ENCODE measurements around the gene NRSN2. TPM values are rescaled to one million over a fixed set of nuclear protein-coding genes. Genes with fewer than 3 reads are reported as not detected.

NRSN2 gene
- total and polyA plus RNA-seq, 7 experiments from 2014 or later, result 0.24 to 2.1 (median 1.3) TPM

GRCh38 chr20:301886-302848 is 44.7 kb upstream of the NRSN2 start:
- H3K9me3 Mint-ChIP-seq, result peaks cover 0 to 3% (median 0%) of the 10 kb centered on the region in 11 donors
- peaks cover 14 to 18% of the 10 kb centered on the region in 2 donors for H3K4me1 ChIP-seq (ENCODE audit: control insufficient read depth in 2 of 2, insufficient read depth in 2 of 2, low read length in 2 of 2)
- H3K4me3 Mint-ChIP-seq, result no peak overlapping the region
- peaks cover 0 to 23% (median 0%) of the 10 kb centered on the region in 5 donors for H3K36me3 Mint-ChIP-seq
- DNase-seq (no peak), ATAC-seq (no peak)
- peaks cover 0 to 2% (median 0%) of the 10 kb centered on the region in 5 donors for H3K27me3 Mint-ChIP-seq
- ChIA-PET CTCF (no interaction called here), POLR2A (interaction anchor here (0.8 to 1.6 kb wide), 3 partner anchors 21 to 26 kb away, joined by 3 to 4 read pairs (median 3); partner anchors contain the start of gene SOX12)
- H3K27me3 ChIP-seq (ENCODE audit: control insufficient read depth in 2 of 2, insufficient read depth in 2 of 2, low read length in 2 of 2), result no peaks in the 10 kb centered on the region
- H3K27ac Mint-ChIP-seq, result peak overlapping the region in 3 of 9 donors; percentile 3 to 51 (median 14)
- intact Hi-C loops (cut with micrococcal nuclease), result no loop called here
- H3K36me3 ChIP-seq (ENCODE audit: control insufficient read depth in 2 of 3, insufficient read depth in 3 of 3, low read length in 3 of 3), result peaks cover 0 to 12% (median 0%) of the 10 kb centered on the region in 3 experiments
- H3K9me3 ChIP-seq (ENCODE audit: control insufficient read depth in 2 of 3, low read length in 3 of 3), result no peaks in the 10 kb centered on the region
- H3K27ac ChIP-seq (ENCODE audit: low read depth, low read length), result no peak overlapping the region
- no peak overlapping the region for H3K4me3 ChIP-seq (ENCODE audit: low read length)
- peaks cover 21 to 35% (median 25%) of the 10 kb centered on the region in 7 donors for H3K4me1 Mint-ChIP-seq

- no peaks in the 10 kb centered on the region for H3K9me3 ChIP-seq (ENCODE audit: control insufficient read depth in 2 of 3, low read length in 3 of 3)
- Mint-ChIP-seq H3K27me3 (no peaks in the 10 kb centered on the region), H3K9me3 (no peaks in the 10 kb centered on the region), H3K27ac (peak overlapping the region in 1 of 9 donors; percentile 43), H3K36me3 (peaks cover 0 to 3% (median 0%) of the 10 kb centered on the region in 5 donors), H3K4me1 (peaks cover 15 to 26% (median 19%) of the 10 kb centered on the region in 7 donors), H3K4me3 (no peak overlapping the region)
- H3K4me3 ChIP-seq (ENCODE audit: low read length), result no peak overlapping the region
- DNase-seq (no peak), ATAC-seq (no peak)
- intact Hi-C loops (cut with micrococcal nuclease), result no loop called here
- H3K27me3 ChIP-seq (ENCODE audit: control insufficient read depth in 2 of 2, insufficient read depth in 2 of 2, low read length in 2 of 2), result no peaks in the 10 kb centered on the region
- no peak overlapping the region for H3K27ac ChIP-seq (ENCODE audit: low read depth, low read length)
- H3K36me3 ChIP-seq (ENCODE audit: control insufficient read depth in 2 of 3, insufficient read depth in 3 of 3, low read length in 3 of 3), result peaks cover 0 to 7% (median 0%) of the 10 kb centered on the region in 3 experiments
- ChIA-PET CTCF (no interaction called here), POLR2A (no interaction called here)
- peaks cover 0 to 16% of the 10 kb centered on the region in 2 donors for H3K4me1 ChIP-seq (ENCODE audit: control insufficient read depth in 2 of 2, insufficient read depth in 2 of 2, low read length in 2 of 2)
Observed at GRCh38 chr20:305745-306144, 41.2 kb upstream of the NRSN2 start.

- no peak for ATAC-seq
- no peak overlapping the region for H3K27ac ChIP-seq (ENCODE audit: low read depth, low read length)
- H3K36me3 ChIP-seq (ENCODE audit: control insufficient read depth in 2 of 3, insufficient read depth in 3 of 3, low read length in 3 of 3), result no peaks in the 10 kb centered on the region
- ChIA-PET CTCF (interaction anchor here (0.7 to 0.9 kb wide), 2 partner anchors 16 to 23 kb away, joined by 3 read pairs; no protein-coding TSS in a partner anchor), POLR2A (interaction anchor here (2.5 to 3.4 kb wide), 2 partner anchors 10 to 17 kb away, joined by 13 to 38 read pairs; partner anchors contain the start of genes SOX12 and ZCCHC3)
- H3K9me3 ChIP-seq (ENCODE audit: control insufficient read depth in 2 of 3, low read length in 3 of 3), result no peaks in the 10 kb centered on the region
- no peak for DNase-seq
- H3K9me3 Mint-ChIP-seq, result no peaks in the 10 kb centered on the region
- intact Hi-C loops (cut with micrococcal nuclease), result loop anchor here in 1 of 2 donors (1.0 kb wide), 1 partner anchor 9 kb away; no protein-coding TSS in a partner anchor
- peaks cover 0 to 3% (median 0%) of the 10 kb centered on the region in 5 donors for H3K27me3 Mint-ChIP-seq
- H3K4me1 ChIP-seq (ENCODE audit: control insufficient read depth in 2 of 2, insufficient read depth in 2 of 2, low read length in 2 of 2), result peaks cover 0 to 18% of the 10 kb centered on the region in 2 donors
- H3K27ac Mint-ChIP-seq, result no peak overlapping the region
- H3K27me3 ChIP-seq (ENCODE audit: control insufficient read depth in 2 of 2, insufficient read depth in 2 of 2, low read length in 2 of 2), result no peaks in the 10 kb centered on the region
- H3K36me3 Mint-ChIP-seq, result no peaks in the 10 kb centered on the region
- peaks cover 11 to 25% (median 22%) of the 10 kb centered on the region in 7 donors for H3K4me1 Mint-ChIP-seq
- no peak overlapping the region for H3K4me3 ChIP-seq (ENCODE audit: low read length)
- H3K4me3 Mint-ChIP-seq, result no peak overlapping the region
Observed at GRCh38 chr20:308427-309038, 38.4 kb upstream of the NRSN2 start.

GRCh38 chr20:309306-309840 is 37.5 kb upstream of the NRSN2 start:
- Histone ChIP-seq H3K27ac (ENCODE audit: low read depth, low read length) (no peak overlapping the region), H3K4me1 (ENCODE audit: control insufficient read depth in 2 of 2, insufficient read depth in 2 of 2, low read length in 2 of 2) (peaks cover 0 to 18% of the 10 kb centered on the region in 2 donors), H3K9me3 (ENCODE audit: control insufficient read depth in 2 of 3, low read length in 3 of 3) (no peaks in the 10 kb centered on the region), H3K27me3 (ENCODE audit: control insufficient read depth in 2 of 2, insufficient read depth in 2 of 2, low read length in 2 of 2) (no peaks in the 10 kb centered on the region), H3K36me3 (ENCODE audit: control insufficient read depth in 2 of 3, insufficient read depth in 3 of 3, low read length in 3 of 3) (no peaks in the 10 kb centered on the region), H3K4me3 (ENCODE audit: low read length) (no peak overlapping the region)
- peak overlapping the region; percentile 33 to 86 (median 80) for H3K4me3 Mint-ChIP-seq
- DNase-seq (peak in 1 of 9 donors; percentile 6), ATAC-seq (no peak)
- POLR2A ChIA-PET, result interaction anchor here (2.5 to 3.4 kb wide), 2 partner anchors 11 to 16 kb away, joined by 13 to 38 read pairs; partner anchors contain the start of genes SOX12 and ZCCHC3
- CTCF ChIA-PET, result interaction anchor here (0.9 to 1.9 kb wide), 2 partner anchors 11 to 22 kb away, joined by 3 to 7 read pairs; no protein-coding TSS in a partner anchor
- no peaks in the 10 kb centered on the region for H3K9me3 Mint-ChIP-seq
- H3K27me3 Mint-ChIP-seq, result peaks cover 0 to 3% (median 0%) of the 10 kb centered on the region in 5 donors
- H3K36me3 Mint-ChIP-seq, result no peaks in the 10 kb centered on the region
- intact Hi-C loops (cut with micrococcal nuclease), result loop anchor here in 1 of 2 donors (1.0 kb wide), 1 partner anchor 10 kb away; no protein-coding TSS in a partner anchor
- H3K4me1 Mint-ChIP-seq, result peaks cover 11 to 25% (median 22%) of the 10 kb centered on the region in 7 donors
- peak overlapping the region; percentile 3 to 92 (median 41) for H3K27ac Mint-ChIP-seq

- ChIA-PET CTCF (interaction anchor here (0.6 to 1.9 kb wide), 4 partner anchors 9 to 17 kb away, joined by 3 to 7 read pairs (median 4); no protein-coding TSS in a partner anchor), POLR2A (interaction anchor here (0.9 to 3.4 kb wide), 6 partner anchors 11 to 43 kb away, joined by 3 to 38 read pairs (median 4); partner anchors contain the start of genes SOX12 and ZCCHC3)
- Mint-ChIP-seq H3K4me1 (peaks cover 11 to 25% (median 22%) of the 10 kb centered on the region in 7 donors), H3K9me3 (no peaks in the 10 kb centered on the region), H3K27me3 (peaks cover 0 to 3% (median 0%) of the 10 kb centered on the region in 5 donors), H3K27ac (peak overlapping the region; percentile 37 to 92 (median 81)), H3K36me3 (no peaks in the 10 kb centered on the region), H3K4me3 (peak overlapping the region; percentile 81 to 90 (median 86))
- Histone ChIP-seq H3K4me3 (ENCODE audit: low read length) (peak overlapping the region; percentile 40), H3K36me3 (ENCODE audit: control insufficient read depth in 2 of 3, insufficient read depth in 3 of 3, low read length in 3 of 3) (no peaks in the 10 kb centered on the region), H3K4me1 (ENCODE audit: control insufficient read depth in 2 of 2, insufficient read depth in 2 of 2, low read length in 2 of 2) (peaks cover 0 to 18% of the 10 kb centered on the region in 2 donors), H3K9me3 (ENCODE audit: control insufficient read depth in 2 of 3, low read length in 3 of 3) (no peaks in the 10 kb centered on the region), H3K27ac (ENCODE audit: low read depth, low read length) (no peak overlapping the region), H3K27me3 (ENCODE audit: control insufficient read depth in 2 of 2, insufficient read depth in 2 of 2, low read length in 2 of 2) (no peaks in the 10 kb centered on the region)
- ATAC-seq (peak; percentile 100), DNase-seq (peak; percentile 66 to 84 (median 78))
- intact Hi-C loops (cut with micrococcal nuclease), result loop anchor here (1.0 kb wide), 4 partner anchors 11 to 15 kb away; partner anchors contain the start of genes SOX12 (in 1 of the 2) and ZCCHC3 (in 1 of the 2)
Observed at GRCh38 chr20:309841-310644, 36.9 kb upstream of the NRSN2 start.

Measured in naive thymus-derived CD4-positive, alpha-beta T cell (primary cell).